ENCODE measurements around the gene CUEDC1.

Gene CUEDC1

DNA sequence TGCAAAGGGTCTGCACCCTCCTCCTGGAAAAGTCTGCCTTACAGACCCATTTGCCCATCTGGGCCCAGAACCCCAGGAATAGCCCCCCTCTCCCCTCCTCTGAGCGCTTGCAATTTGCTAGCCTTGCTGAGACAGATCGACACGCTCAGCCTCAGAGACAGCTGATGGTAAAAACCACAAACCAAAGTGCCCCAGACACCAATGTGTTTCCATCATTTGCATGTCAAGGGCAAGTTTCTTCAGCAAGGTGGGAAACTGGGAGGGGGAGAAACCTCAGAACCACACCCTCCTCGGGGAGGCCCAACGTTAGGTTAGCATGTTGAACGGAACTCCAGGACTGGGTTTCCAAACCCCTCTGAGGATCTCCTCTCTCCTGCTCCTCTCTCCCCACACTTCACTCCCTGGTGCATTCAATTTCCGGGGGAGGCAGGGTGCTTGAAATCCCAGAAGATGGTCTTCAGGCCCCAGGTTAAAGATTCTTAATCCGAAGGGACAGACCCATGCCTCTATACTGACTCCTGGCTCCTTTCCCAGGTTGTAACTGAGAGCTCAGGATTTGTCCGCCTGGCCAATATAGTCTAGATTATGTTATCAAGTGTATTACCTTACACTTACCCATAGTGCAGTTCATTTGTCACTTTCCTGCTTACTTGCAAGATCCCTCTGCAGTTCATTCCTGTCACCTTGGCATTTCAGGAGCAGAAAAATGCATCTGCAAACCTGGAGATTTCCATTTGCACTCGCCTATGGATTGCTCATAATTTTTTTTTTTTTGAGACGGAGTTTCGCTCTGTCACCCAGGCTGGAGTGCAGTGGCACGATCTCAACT lies 1.3 kb upstream of the CUEDC1 start:
- Histone ChIP-seq H3K79me2 (no peaks in the 10 kb centered on the region), H3K4me1 (peaks cover 12% of the 10 kb centered on the region), H3K9me3 (ENCODE audit: control insufficient read depth, low read length) (no peaks in the 10 kb centered on the region), H3K36me3 (ENCODE audit: control insufficient read depth, insufficient read depth, low read length) (no peaks in the 10 kb centered on the region), H3K9ac (no peak overlapping the region), H3K27me3 (ENCODE audit: control insufficient read depth, insufficient read depth, low read length) (no peaks in the 10 kb centered on the region), H2AFZ (peak overlapping the region; percentile 9), H3K4me2 (ENCODE audit: low read length) (no peak overlapping the region), H3K27ac (no peak overlapping the region), H3K4me3 (ENCODE audit: low read depth, low read length) (no peak overlapping the region)
- TF ChIP-seq, protein P1, sequence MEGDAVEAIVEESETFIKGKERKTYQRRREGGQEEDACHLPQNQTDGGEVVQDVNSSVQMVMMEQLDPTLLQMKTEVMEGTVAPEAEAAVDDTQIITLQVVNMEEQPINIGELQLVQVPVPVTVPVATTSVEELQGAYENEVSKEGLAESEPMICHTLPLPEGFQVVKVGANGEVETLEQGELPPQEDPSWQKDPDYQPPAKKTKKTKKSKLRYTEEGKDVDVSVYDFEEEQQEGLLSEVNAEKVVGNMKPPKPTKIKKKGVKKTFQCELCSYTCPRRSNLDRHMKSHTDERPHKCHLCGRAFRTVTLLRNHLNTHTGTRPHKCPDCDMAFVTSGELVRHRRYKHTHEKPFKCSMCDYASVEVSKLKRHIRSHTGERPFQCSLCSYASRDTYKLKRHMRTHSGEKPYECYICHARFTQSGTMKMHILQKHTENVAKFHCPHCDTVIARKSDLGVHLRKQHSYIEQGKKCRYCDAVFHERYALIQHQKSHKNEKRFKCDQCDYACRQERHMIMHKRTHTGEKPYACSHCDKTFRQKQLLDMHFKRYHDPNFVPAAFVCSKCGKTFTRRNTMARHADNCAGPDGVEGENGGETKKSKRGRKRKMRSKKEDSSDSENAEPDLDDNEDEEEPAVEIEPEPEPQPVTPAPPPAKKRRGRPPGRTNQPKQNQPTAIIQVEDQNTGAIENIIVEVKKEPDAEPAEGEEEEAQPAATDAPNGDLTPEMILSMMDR (IDR thresholded peaks at IDR 0.05), result no peak

DNA sequence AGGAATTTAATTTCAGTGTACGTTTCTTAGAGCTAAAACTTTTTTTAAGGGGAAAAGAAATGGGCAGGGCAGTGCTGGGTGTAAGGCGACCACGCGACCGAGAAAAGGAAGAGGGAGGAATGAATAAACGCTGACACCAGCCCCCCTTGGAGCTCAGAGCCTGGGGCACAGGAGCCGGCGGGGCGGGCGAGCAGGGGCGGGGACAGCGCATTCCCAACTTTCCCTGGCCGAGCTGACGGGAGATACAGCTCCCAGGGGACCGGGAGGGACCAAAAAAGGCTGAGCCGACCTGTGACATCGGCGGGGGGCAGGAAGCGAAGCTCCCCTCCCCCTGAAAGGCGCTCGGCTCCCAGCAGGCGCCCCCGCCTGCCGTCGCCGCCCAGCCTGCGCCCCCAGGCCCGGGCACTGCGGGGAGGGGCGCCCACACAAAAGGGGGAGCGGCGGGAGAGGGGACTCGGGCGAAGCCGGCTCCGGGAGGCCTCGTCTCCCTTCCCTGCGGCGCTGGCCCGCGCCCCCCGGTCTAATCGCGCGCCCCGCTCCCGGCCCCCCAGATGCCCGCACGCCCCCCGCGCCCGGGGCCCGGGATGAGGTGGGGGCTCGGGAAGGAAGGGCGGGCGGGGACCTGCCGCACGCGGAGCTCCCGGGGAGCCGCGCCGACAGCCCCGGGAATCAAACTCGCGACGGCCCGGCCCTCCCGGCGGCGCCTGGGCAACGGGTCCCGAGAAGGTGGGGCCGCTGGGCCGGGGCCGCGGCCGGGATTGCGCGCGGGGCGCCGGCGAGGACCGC lies 622 bp downstream of the CUEDC1 start:
- TF ChIP-seq, protein P1 (IDR thresholded peaks at IDR 0.05), result no peak
- H3K79me2 ChIP-seq, result no peaks in the 10 kb centered on the region
- H3K9me3 ChIP-seq (ENCODE audit: control insufficient read depth, low read length), result no peaks in the 10 kb centered on the region
- H2AFZ ChIP-seq, result peak overlapping the region; percentile 90
- peak overlapping the region; percentile 58 for H3K4me3 ChIP-seq (ENCODE audit: low read depth, low read length)
- peaks cover 12% of the 10 kb centered on the region for H3K4me1 ChIP-seq
- no peak overlapping the region for H3K9ac ChIP-seq
- H3K4me2 ChIP-seq (ENCODE audit: low read length), result peak overlapping the region; percentile 72
- peak overlapping the region; percentile 20 for H3K27ac ChIP-seq
- H3K27me3 ChIP-seq (ENCODE audit: control insufficient read depth, insufficient read depth, low read length), result no peaks in the 10 kb centered on the region
- H3K36me3 ChIP-seq (ENCODE audit: control insufficient read depth, insufficient read depth, low read length), result no peaks in the 10 kb centered on the region

DNA sequence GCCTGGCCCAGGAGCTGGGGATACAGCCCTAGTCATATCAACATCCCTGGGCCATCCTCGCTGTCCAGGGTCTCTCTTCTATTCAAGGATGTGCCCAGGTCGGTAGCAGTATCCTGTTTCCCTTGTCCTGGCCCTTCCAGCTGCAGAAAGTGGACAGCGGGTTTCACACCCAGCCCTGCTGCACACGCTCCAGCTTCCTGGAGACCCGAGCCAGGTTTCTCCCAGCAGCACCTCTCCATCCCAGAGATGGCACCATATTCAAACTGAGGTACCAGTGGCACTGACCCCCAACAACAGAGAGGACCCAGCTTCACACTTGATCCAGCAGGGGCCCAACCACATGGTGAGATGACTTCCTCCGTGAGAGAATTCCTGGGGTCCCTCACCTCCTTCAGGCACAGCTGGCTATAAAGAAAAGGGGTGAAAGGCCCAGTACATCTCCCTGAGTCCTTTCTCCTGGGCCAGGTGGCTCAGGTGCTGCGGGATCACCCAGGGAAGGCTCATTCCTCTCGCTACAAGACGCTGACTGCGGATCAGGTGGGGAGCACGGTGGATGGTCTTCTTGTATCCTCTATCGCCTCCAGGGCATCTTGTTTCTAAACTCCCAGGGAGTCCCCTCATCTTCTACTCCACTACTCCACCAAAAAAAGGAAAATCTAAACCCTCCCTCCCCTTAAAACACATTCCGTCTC lies 1.4 kb downstream of the CUEDC1 start:
- peak overlapping the region; percentile 58 for H3K4me3 ChIP-seq (ENCODE audit: low read depth, low read length)
- H3K4me2 ChIP-seq (ENCODE audit: low read length), result peak overlapping the region; percentile 72
- H2AFZ ChIP-seq, result peak overlapping the region; percentile 90
- no peaks in the 10 kb centered on the region for H3K79me2 ChIP-seq
- peak overlapping the region; percentile 20 for H3K27ac ChIP-seq
- peaks cover 12% of the 10 kb centered on the region for H3K4me1 ChIP-seq
- H3K27me3 ChIP-seq (ENCODE audit: control insufficient read depth, insufficient read depth, low read length), result no peaks in the 10 kb centered on the region
- H3K9ac ChIP-seq, result no peak overlapping the region
- H3K36me3 ChIP-seq (ENCODE audit: control insufficient read depth, insufficient read depth, low read length), result no peaks in the 10 kb centered on the region
- TF ChIP-seq, protein P1 (IDR thresholded peaks at IDR 0.05), result no peak
- H3K9me3 ChIP-seq (ENCODE audit: control insufficient read depth, low read length), result no peaks in the 10 kb centered on the region

DNA sequence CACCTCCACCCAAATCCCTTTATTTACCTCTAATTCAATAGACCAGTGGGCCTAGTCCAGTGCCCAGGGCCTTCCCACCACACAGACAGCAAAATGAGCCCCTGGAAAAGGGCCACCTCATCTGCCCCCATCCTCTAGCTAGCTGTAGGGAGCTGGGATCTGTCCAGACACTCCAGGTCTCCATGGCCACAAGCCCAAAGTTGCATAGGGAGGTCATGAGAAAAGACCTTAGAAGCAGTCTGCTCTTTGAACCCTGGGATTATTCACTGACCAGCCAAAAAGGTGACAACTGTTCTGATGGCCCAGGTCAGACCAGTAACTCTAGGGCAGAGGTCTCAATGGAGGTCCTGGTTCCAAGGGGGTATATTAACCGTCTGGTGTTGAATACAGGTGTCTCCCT lies 2.0 kb downstream of the CUEDC1 start:
- Histone ChIP-seq H3K4me3 (ENCODE audit: low read depth, low read length) (no peak overlapping the region), H3K4me2 (ENCODE audit: low read length) (no peak overlapping the region), H2AFZ (no peak overlapping the region), H3K4me1 (peaks cover 12% of the 10 kb centered on the region), H3K79me2 (no peaks in the 10 kb centered on the region), H3K27me3 (ENCODE audit: control insufficient read depth, insufficient read depth, low read length) (no peaks in the 10 kb centered on the region), H3K36me3 (ENCODE audit: control insufficient read depth, insufficient read depth, low read length) (no peaks in the 10 kb centered on the region), H3K9ac (no peak overlapping the region), H3K27ac (no peak overlapping the region), H3K9me3 (ENCODE audit: control insufficient read depth, low read length) (no peaks in the 10 kb centered on the region)
- TF ChIP-seq, protein P1 (IDR thresholded peaks at IDR 0.05), result no peak

Measured in parathyroid adenoma (tissue), 2 donors.